ENCODE data around the gene NR1I3. TPM values are rescaled to one million over a fixed set of nuclear protein-coding genes. Genes with fewer than 3 reads are reported as not detected.

The NR1I3 gene
- total RNA-seq, 1 experiment from 2014 or later = not detected

Other genes starting within 250 kb of the NR1I3 start
- gene F11R, start 217.1 kb downstream of the NR1I3 start, total RNA-seq (2014; rRNA removed; shearing (Covaris generic)) = 20.7 and 23.7 TPM in 2 replicates
- gene TSTD1, start 199.2 kb downstream of the NR1I3 start, total RNA-seq (2014; rRNA removed; shearing (Covaris generic)) = 29.8 and 37.6 TPM in 2 replicates
- 49.2 and 51.2 TPM in 2 replicates for gene USF1, start 192.2 kb downstream of the NR1I3 start, total RNA-seq (2014; rRNA removed; shearing (Covaris generic))
- 0.45 TPM in 1 of 2 replicates, not detected in the other for gene ARHGAP30, start 168.3 kb downstream of the NR1I3 start, total RNA-seq (2014; rRNA removed; shearing (Covaris generic))
- gene NECTIN4, start 148.6 kb downstream of the NR1I3 start, total RNA-seq (2014; rRNA removed; shearing (Covaris generic)) = 0.55 and 1.0 TPM in 2 replicates
- gene KLHDC9, start 139.8 kb downstream of the NR1I3 start, total RNA-seq (2014; rRNA removed; shearing (Covaris generic)) = 3.6 and 5.3 TPM in 2 replicates
- gene PFDN2, start 120.2 kb downstream of the NR1I3 start, total RNA-seq (2014; rRNA removed; shearing (Covaris generic)) = 186 and 200 TPM in 2 replicates
- gene NIT1, start 120.1 kb downstream of the NR1I3 start, total RNA-seq (2014; rRNA removed; shearing (Covaris generic)) = 44.3 and 60.6 TPM in 2 replicates
- gene DEDD, start 105.5 kb downstream of the NR1I3 start, total RNA-seq (2014; rRNA removed; shearing (Covaris generic)) = 34.2 and 36.2 TPM in 2 replicates
- 124 and 143 TPM in 2 replicates for gene UFC1, start 84.2 kb downstream of the NR1I3 start, total RNA-seq (2014; rRNA removed; shearing (Covaris generic))
- 17.7 and 18.8 TPM in 2 replicates for gene USP21, start 78.7 kb downstream of the NR1I3 start, total RNA-seq (2014; rRNA removed; shearing (Covaris generic))
- gene PPOX, start 71.8 kb downstream of the NR1I3 start, total RNA-seq (2014; rRNA removed; shearing (Covaris generic)) = 27.1 and 27.3 TPM in 2 replicates
- gene B4GALT3, start 60.7 kb downstream of the NR1I3 start, total RNA-seq (2014; rRNA removed; shearing (Covaris generic)) = 68.2 and 73.4 TPM in 2 replicates
- gene ADAMTS4, start 39.1 kb downstream of the NR1I3 start, total RNA-seq (2014; rRNA removed; shearing (Covaris generic)) = under 0.01 and 0.14 TPM in 2 replicates
- gene NDUFS2, start 35.8 kb downstream of the NR1I3 start, total RNA-seq (2014; rRNA removed; shearing (Covaris generic)) = 161 and 175 TPM in 2 replicates
- gene FCER1G, start 22.9 kb downstream of the NR1I3 start, total RNA-seq (2014; rRNA removed; shearing (Covaris generic)) = not detected in 2 replicates
- gene APOA2, start 14.6 kb downstream of the NR1I3 start, total RNA-seq (2014; rRNA removed; shearing (Covaris generic)) = not detected in 2 replicates
- gene TOMM40L, start 12.1 kb downstream of the NR1I3 start, total RNA-seq (2014; rRNA removed; shearing (Covaris generic)) = 8.3 and 9.1 TPM in 2 replicates
- not detected in 2 replicates for gene PCP4L1, start 20.5 kb upstream of the NR1I3 start, total RNA-seq (2014; rRNA removed; shearing (Covaris generic))
- 54.3 and 54.9 TPM in 2 replicates for gene MPZ, start 71.8 kb upstream of the NR1I3 start, total RNA-seq (2014; rRNA removed; shearing (Covaris generic))
- gene SDHC, start 76.2 kb upstream of the NR1I3 start, total RNA-seq (2014; rRNA removed; shearing (Covaris generic)) = 67.9 and 70.4 TPM in 2 replicates
- gene CFAP126, start 129.7 kb upstream of the NR1I3 start, total RNA-seq (2014; rRNA removed; shearing (Covaris generic)) = not detected in 2 replicates

All from NCI-H460 (cell line).